IPS-18a (cell line): ENCODE results near the gene GALNT2.

ENCODE experiments used
- H3K27ac ChIP-seq: one replicate; pipeline ENCODE4 v1.5.1; 2013; ENCODE audit warnings: low read length
- H3K27me3 ChIP-seq: one replicate; pipeline ENCODE4 v1.6.1; 2013; ENCODE audit warnings: mild to moderate bottlenecking, low read length; ENCODE audit not compliant: control insufficient read depth, insufficient read depth
- H3K36me3 ChIP-seq: one replicate; pipeline ENCODE4 v1.6.1; 2013; ENCODE audit warnings: low read depth, low read length; ENCODE audit not compliant: control insufficient read depth
- H3K4me1 ChIP-seq: one replicate; pipeline ENCODE4 v1.6.1; 2013; ENCODE audit warnings: low read depth, low read length; ENCODE audit not compliant: control insufficient read depth
- H3K4me3 ChIP-seq: one replicate; pipeline ENCODE4 v1.5.1; 2013; ENCODE audit warnings: low read length
- H3K9ac ChIP-seq: one replicate; pipeline ENCODE4 v1.6.1; 2013; ENCODE audit warnings: mild to moderate bottlenecking, low read length, moderate library complexity
- H3K9me3 ChIP-seq: one replicate; pipeline ENCODE4 v1.6.1; 2013; ENCODE audit warnings: low read depth, low read length; ENCODE audit not compliant: control insufficient read depth

Gene GALNT2

GRCh38 chr1:230308821-230309220 lies 241.8 kb downstream of the GALNT2 start:
- Histone ChIP-seq H3K4me1 (no peaks in the 10 kb centered on the region), H3K9me3 (no peaks in the 10 kb centered on the region), H3K27ac (no peak overlapping the region), H3K27me3 (no peaks in the 10 kb centered on the region), H3K9ac (no peak overlapping the region), H3K4me3 (no peak overlapping the region), H3K36me3 (no peaks in the 10 kb centered on the region)

GRCh38 chr1:230309646-230310177 lies 242.7 kb downstream of the GALNT2 start:
- Histone ChIP-seq H3K9ac (no peak overlapping the region), H3K9me3 (no peaks in the 10 kb centered on the region), H3K27ac (no peak overlapping the region), H3K4me1 (no peaks in the 10 kb centered on the region), H3K4me3 (no peak overlapping the region), H3K36me3 (no peaks in the 10 kb centered on the region), H3K27me3 (no peaks in the 10 kb centered on the region)

GRCh38 chr1:230310381-230311163 lies 243.5 kb downstream of the GALNT2 start:
- Histone ChIP-seq H3K27me3 (no peaks in the 10 kb centered on the region), H3K36me3 (no peaks in the 10 kb centered on the region), H3K4me1 (no peaks in the 10 kb centered on the region), H3K9ac (no peak overlapping the region), H3K27ac (no peak overlapping the region), H3K9me3 (no peaks in the 10 kb centered on the region), H3K4me3 (no peak overlapping the region)

- Histone ChIP-seq H3K9ac (no peak overlapping the region), H3K36me3 (no peaks in the 10 kb centered on the region), H3K4me1 (no peaks in the 10 kb centered on the region), H3K4me3 (no peak overlapping the region), H3K9me3 (no peaks in the 10 kb centered on the region), H3K27me3 (no peaks in the 10 kb centered on the region), H3K27ac (no peak overlapping the region)
Observed at GRCh38 chr1:230312676-230313075, 245.6 kb downstream of the GALNT2 start.

- Histone ChIP-seq H3K27ac (no peak overlapping the region), H3K9ac (no peak overlapping the region), H3K9me3 (no peaks in the 10 kb centered on the region), H3K27me3 (no peaks in the 10 kb centered on the region), H3K4me3 (no peak overlapping the region), H3K36me3 (no peaks in the 10 kb centered on the region), H3K4me1 (no peaks in the 10 kb centered on the region)
Observed at GRCh38 chr1:230313453-230314141, 246.6 kb downstream of the GALNT2 start.

- Histone ChIP-seq H3K9me3 (no peaks in the 10 kb centered on the region), H3K27me3 (no peaks in the 10 kb centered on the region), H3K4me1 (no peaks in the 10 kb centered on the region), H3K4me3 (no peak overlapping the region), H3K9ac (no peak overlapping the region), H3K36me3 (no peaks in the 10 kb centered on the region), H3K27ac (no peak overlapping the region)
Observed at GRCh38 chr1:230314142-230314470, 247.1 kb downstream of the GALNT2 start.

GRCh38 chr1:230315099-230315498 lies 248.1 kb downstream of the GALNT2 start:
- no peaks in the 10 kb centered on the region for H3K4me1 ChIP-seq
- no peaks in the 10 kb centered on the region for H3K27me3 ChIP-seq
- H3K27ac ChIP-seq, result no peak overlapping the region
- H3K9ac ChIP-seq, result no peak overlapping the region
- H3K4me3 ChIP-seq, result no peak overlapping the region
- H3K36me3 ChIP-seq, result no peaks in the 10 kb centered on the region
- H3K9me3 ChIP-seq, result no peaks in the 10 kb centered on the region

GRCh38 chr1:230316864-230317745 lies 250.1 kb downstream of the GALNT2 start:
- no peak overlapping the region for H3K4me3 ChIP-seq
- H3K36me3 ChIP-seq, result no peaks in the 10 kb centered on the region
- H3K9me3 ChIP-seq, result no peaks in the 10 kb centered on the region
- H3K9ac ChIP-seq, result no peak overlapping the region
- no peak overlapping the region for H3K27ac ChIP-seq
- no peaks in the 10 kb centered on the region for H3K27me3 ChIP-seq
- no peaks in the 10 kb centered on the region for H3K4me1 ChIP-seq

- Histone ChIP-seq H3K9ac (no peak overlapping the region), H3K27ac (no peak overlapping the region), H3K36me3 (peaks cover 5% of the 10 kb centered on the region), H3K4me1 (no peaks in the 10 kb centered on the region), H3K9me3 (no peaks in the 10 kb centered on the region), H3K27me3 (no peaks in the 10 kb centered on the region), H3K4me3 (no peak overlapping the region)
Observed at GRCh38 chr1:230317823-230318819, 251.1 kb downstream of the GALNT2 start.

- Histone ChIP-seq H3K27ac (no peak overlapping the region), H3K9ac (no peak overlapping the region), H3K4me1 (no peaks in the 10 kb centered on the region), H3K36me3 (peaks cover 9% of the 10 kb centered on the region), H3K4me3 (no peak overlapping the region), H3K27me3 (no peaks in the 10 kb centered on the region), H3K9me3 (no peaks in the 10 kb centered on the region)
Observed at GRCh38 chr1:230319014-230319747, 252.1 kb downstream of the GALNT2 start.
